ENCODE measurements around the gene RUNDC1. TPM values are rescaled to one million over a fixed set of nuclear protein-coding genes. Genes with fewer than 3 reads are reported as not detected.

The RUNDC1 gene
- total and polyA plus RNA-seq, 2 of the 8 experiments (the other 6 are each of a cell fraction or from before 2014, with no cell fraction given), result 7.9 to 11.9 TPM

GRCh38 chr17:42969001-42969581 lies 11.3 kb upstream of the RUNDC1 start:
- H2AK5ac ChIP-seq (ENCODE audit: low read depth, low read length), result no peak overlapping the region
- H3K4me3 ChIP-seq (ENCODE audit: extremely low read depth in 1 of 4, insufficient read depth in 2 of 4, low read depth in 3 of 4, low read length in 4 of 4), result no peak overlapping the region
- POLR2A ChIA-PET (ENCODE audit: partially characterized antibody), result interaction anchor here (1.1 to 2.0 kb wide), 4 partner anchors 9 to 29 kb away, joined by 3 to 8 read pairs (median 4); partner anchors contain the start of genes PTGES3L, RPL27 and RUNDC1
- no peak overlapping the region for H2BK15ac ChIP-seq (ENCODE audit: low read length)
- H3K18ac ChIP-seq (ENCODE audit: extremely low read depth, low read length), result no peak overlapping the region
- no peak overlapping the region for H3K4ac ChIP-seq (replicated peaks; ENCODE audit: insufficient read length, low read depth, low read length)
- no peaks in the 10 kb centered on the region for H3K4me1 ChIP-seq (replicated peaks in 1 of 4; ENCODE audit: control insufficient read depth in 3 of 4, insufficient read depth in 4 of 4, low read length in 3 of 4)
- no peak overlapping the region for H4K8ac ChIP-seq (ENCODE audit: extremely low read depth, insufficient read depth, low read length)
- FAIRE-seq (no peak), DNase-seq (ENCODE audit: low read depth in 1 of 2, low spot score in 2 of 2) (no peak)
- no peak overlapping the region for H3K56ac ChIP-seq (replicated peaks; ENCODE audit: insufficient read length, low read depth, low read length)
- no peaks in the 10 kb centered on the region for H3K79me2 ChIP-seq (ENCODE audit: control insufficient read depth in 1 of 2, insufficient read depth in 2 of 2, low read length in 2 of 2)
- no peak overlapping the region for H3K23ac ChIP-seq (ENCODE audit: insufficient read length)
- no peak overlapping the region for H3K27ac ChIP-seq (ENCODE audit: low read depth, low read length)
- H4K5ac ChIP-seq (ENCODE audit: insufficient read length, low read depth, low read length), result no peak overlapping the region
- no peak overlapping the region for H2BK5ac ChIP-seq (ENCODE audit: low read depth, low read length)
- H3K23me2 ChIP-seq (ENCODE audit: low read depth, low read length), result peaks cover 3% of the 10 kb centered on the region
- H3K14ac ChIP-seq (ENCODE audit: insufficient read length), result no peak overlapping the region
- no peaks in the 10 kb centered on the region for H4K20me1 ChIP-seq (replicated peaks in 1 of 2; ENCODE audit: control insufficient read depth in 1 of 2, insufficient read depth in 2 of 2, low read length in 2 of 2)
- no peak overlapping the region for H3K9ac ChIP-seq (replicated peaks in 1 of 4; ENCODE audit: extremely low read depth in 1 of 4, low read depth in 3 of 4, low read length in 3 of 4)
- no peak overlapping the region for H2BK12ac ChIP-seq (ENCODE audit: low read depth, low read length)
- no peak overlapping the region for H2BK120ac ChIP-seq (replicated peaks; ENCODE audit: low read depth, low read length)
- no peak overlapping the region for H2AFZ ChIP-seq (ENCODE audit: low read length)
- H3K79me1 ChIP-seq (ENCODE audit: low read depth, low read length), result no peaks in the 10 kb centered on the region
- no peaks in the 10 kb centered on the region for H3K36me3 ChIP-seq (ENCODE audit: control insufficient read depth in 2 of 4, insufficient read depth in 4 of 4, low read length in 3 of 4)
- peaks cover 0 to 3% of the 10 kb centered on the region in 2 experiments; a peak in 1 of 4 replicates for H3K9me3 ChIP-seq (ENCODE audit: insufficient read depth in 2 of 2, low read depth in 1 of 2, low read length in 1 of 2)
- H2BK20ac ChIP-seq (ENCODE audit: low read length), result no peak overlapping the region
- CTCF ChIA-PET (ENCODE audit: partially characterized antibody), result interaction anchor here (0.6 to 1.5 kb wide), 5 partner anchors 15 to 597 kb away, joined by 3 to 4 read pairs (median 3); no protein-coding TSS in a partner anchor
- no peak overlapping the region for H3K4me2 ChIP-seq (ENCODE audit: insufficient read depth in 1 of 2, low read depth in 2 of 2, low read length in 2 of 2)
- H3K27me3 ChIP-seq (replicated peaks in 1 of 4; ENCODE audit: control insufficient read depth in 3 of 4, extremely low read depth in 1 of 4, insufficient read depth in 3 of 4, low read length in 3 of 4), result no peaks in the 10 kb centered on the region
- 78% methylated on average over 5 of the region's 5 CpGs; no CpG with 5 or more reads in 1 of the 2 experiments for WGBS, 2 experiments (ENCODE audit: extremely low coverage in 1 of 2, insufficient coverage in 1 of 2, insufficient read length in 1 of 2, insufficient replicate concordance in 2 of 2, low coverage in 1 of 2, low lambda C conversion rate in 2 of 2, missing lambda C conversion rate in 1 of 2)
- no peak overlapping the region for H4K91ac ChIP-seq (replicated peaks; ENCODE audit: insufficient read length, low read length)
- TF ChIP-seq TAF7 (optimal IDR thresholded peaks at IDR 0.05; ENCODE audit: borderline replicate concordance, low read depth, low read length) (no peak), BCL11A (IDR thresholded peaks at IDR 0.05; ENCODE audit: low read depth in 2 of 2, low read length in 2 of 2) (no peak), SIRT6 (IDR thresholded peaks at IDR 0.05; ENCODE audit: low read length) (no peak), ZNF274 (IDR thresholded peaks at IDR 0.05; ENCODE audit: borderline replicate concordance, extremely low read depth, low read length) (no peak), CHD2 (IDR thresholded peaks at IDR 0.05; ENCODE audit: low read length) (no peak), SP1 (IDR thresholded peaks at IDR 0.05; ENCODE audit: low read depth, low read length) (no peak), CHD1 (IDR thresholded peaks at IDR 0.05; ENCODE audit: low read depth, low read length) (no peak), SP2 (IDR thresholded peaks at IDR 0.05; ENCODE audit: low read length) (no peak), EZH2 (IDR thresholded peaks at IDR 0.05; ENCODE audit: low read depth, low read length, severe bottlenecking) (no peak), TCF12 (IDR thresholded peaks at IDR 0.05; ENCODE audit: low read depth, low read length) (no peak), KDM1A (IDR thresholded peaks at IDR 0.05; ENCODE audit: borderline replicate concordance, low read length) (no peak), RBBP5 (IDR thresholded peaks at IDR 0.05; ENCODE audit: borderline replicate concordance, low read depth, low read length) (no peak), TBP (IDR thresholded peaks at IDR 0.05; ENCODE audit: low read depth, low read length) (no peak), HDAC2 (IDR thresholded peaks at IDR 0.05; ENCODE audit: borderline replicate concordance in 1 of 2, low read depth in 2 of 2, low read length in 2 of 2) (no peak)
